A549 treated with ZK216348 at 1 μM for 4 hours (cell line): ENCODE data around the gene MYBPC1. TPM values are rescaled to one million over a fixed set of nuclear protein-coding genes. Genes with fewer than 3 reads are reported as not detected.

Experiments used
- total RNA-seq: library from RNA; stranded (reverse); fragments of 200-300 nt; extraction: Qiagen RNA extraction; gene quantifications from 5 replicates; pipeline ENCODE4 v1.2.3, GENCODE V29; 2022; ENCODE audit warnings: low read depth

The MYBPC1 gene
- total RNA-seq = not detected in 5 replicates

GRCh38 chr12:101594700-101595099 lies at the start of gene MYBPC1:
Gene MYBPC1 (plus strand): TSS chr12:101594971. CDS start chr12:101595071, 100 bp downstream.

GRCh38 chr12:101697197-101697929 lies 102.6 kb downstream of the MYBPC1 start, which contains the start of gene CHPT1:
Gene CHPT1 (plus strand): TSS chr12:101697640. CDS start chr12:101697862, 222 bp downstream.

Other genes starting within 250 kb of the MYBPC1 start
- 61.0 to 82.1 TPM (median 63.0 TPM) in 5 replicates for gene ARL1, start 187.2 kb upstream of the MYBPC1 start, total RNA-seq
- gene SPIC, start 119.6 kb upstream of the MYBPC1 start, total RNA-seq = not detected in 5 replicates
- 42.3 to 83.1 TPM (median 72.6 TPM) in 5 replicates for gene CHPT1, start 102.7 kb downstream of the MYBPC1 start, total RNA-seq
- not detected in 5 replicates for gene SYCP3, start 144.5 kb downstream of the MYBPC1 start, total RNA-seq
- 10.4 to 15.5 TPM (median 13.9 TPM) in 5 replicates for gene GNPTAB, start 236.0 kb downstream of the MYBPC1 start, total RNA-seq